ENCODE data around the gene UIMC1.

DNA sequence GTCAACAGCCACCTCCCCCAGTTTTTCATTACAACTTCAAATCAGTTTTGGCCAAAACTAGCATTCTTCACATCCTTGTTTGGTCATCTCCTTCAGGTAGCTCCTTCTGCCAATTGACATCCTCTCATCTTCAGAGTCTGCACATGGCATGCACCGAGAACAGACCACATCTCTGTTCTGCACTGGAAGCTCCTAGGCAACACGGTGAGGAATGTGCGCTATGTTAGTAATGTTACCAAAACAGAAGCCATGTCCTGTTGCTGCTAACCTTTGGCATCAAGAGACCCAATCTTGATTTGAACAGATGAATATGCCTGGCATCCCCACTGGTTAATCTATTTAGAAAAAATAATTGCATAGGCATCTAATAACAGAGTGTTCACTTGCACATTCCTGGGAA is 102.3 kb downstream of the UIMC1 start:
- TF ChIP-seq CTCF (conservative IDR thresholded peaks at IDR 0.05; ENCODE audit: low read depth, low read length) (no peak), EZH2 (IDR thresholded peaks at IDR 0.05; ENCODE audit: low read length, unreplicated experiment) (no peak), EZH2phosphoT487 (IDR thresholded peaks at IDR 0.05; ENCODE audit: borderline replicate concordance, low read length) (no peak)

All from PC-3 (cell line).